Endothelial cell of umbilical vein (primary cell): Measurements from ENCODE around the gene VPS9D1. TPM values are rescaled to one million over a fixed set of nuclear protein-coding genes. Genes with fewer than 3 reads are reported as not detected.

Source experiments
- BruUV-seq: library from RNA; stranded (reverse); fragments of 400-500 nt; replicated peaks from 2 replicates; lab custom pipeline; 2021; lab: Mats Ljungman, UMichigan
- CTCF ChIA-PET: fragments of 300-600, 350-600 bp; sonication (Branson Sonifier 250); formaldehyde crosslinking; loops from one replicate; lab custom pipeline; 2021; ENCODE audit warnings: antibody characterized with exemption, inconsistent platforms; lab: Charles Lee
- POLR2A ChIA-PET: fragments of 300-600, 350-600 bp; sonication (Branson Sonifier 250); formaldehyde crosslinking; loops from one replicate; lab custom pipeline; 2021; ENCODE audit warnings: antibody characterized with exemption, inconsistent platforms; lab: Charles Lee
- DNase-seq: peaks from one replicate; pipeline ENCODE4 v3.0.0-alpha.2; 2011; ENCODE audit warnings: low read depth, low spot score
- FAIRE-seq: peaks from 2 replicates; lab custom pipeline; 2011; peaks lifted over from hg19 to GRCh38; lab: Jason Lieb, UNC
- H2AFZ ChIP-seq: 2 replicates; pipeline ENCODE4 v1.6.0; 2012; ENCODE audit warnings: low read depth, low read length, control low read depth, inconsistent platforms
- H3K27ac ChIP-seq: 2 replicates; pipeline ENCODE4 v1.5.1; 2011; ENCODE audit warnings: low read depth, mild to moderate bottlenecking, control low read depth, low read length, moderate library complexity; ENCODE audit not compliant: insufficient read depth
- H3K27me3 ChIP-seq, 2 experiments: 2 replicates each; pipeline versions ENCODE4 v1.6.0 to v1.6.1; 2011; ENCODE audit warnings: low read length in 2 of 2, mixed read lengths in 1 of 2; ENCODE audit not compliant: control insufficient read depth in 2 of 2, insufficient read depth in 2 of 2
- H3K36me3 ChIP-seq, 2 experiments: 2 replicates in 1 of 2; 3 replicates in 1 of 2; pipeline ENCODE4 v1.5.1; 2011; ENCODE audit warnings: low read length in 2 of 2, mild to moderate bottlenecking in 1 of 2, moderate library complexity in 1 of 2; ENCODE audit not compliant: control insufficient read depth in 2 of 2, insufficient read depth in 2 of 2; ENCODE audit errors: extremely low read depth in 1 of 2
- H3K4me1 ChIP-seq: 3 replicates; pipeline ENCODE4 v1.5.1; 2011; ENCODE audit warnings: mild to moderate bottlenecking, low read length; ENCODE audit not compliant: control insufficient read depth, insufficient read depth; ENCODE audit errors: extremely low read depth
- H3K4me2 ChIP-seq: 2 replicates; pipeline ENCODE4 v1.6.1; 2011; ENCODE audit warnings: low read length, control low read depth, mixed read lengths; ENCODE audit not compliant: insufficient read depth
- H3K4me3 ChIP-seq, 3 experiments: fragments of 200-600 bp in 1 of 3; sonication (generic), shearing (Covaris generic) in 1 of 3; replicated peaks in 1 of 3; 2 replicates each; pipeline ENCODE4 v1.5.1; 2011 to 2016; ENCODE audit warnings: control low read depth in 3 of 3, low read length in 3 of 3, mild to moderate bottlenecking in 2 of 3, inconsistent platforms in 1 of 3, low read depth in 1 of 3, moderate library complexity in 1 of 3; ENCODE audit not compliant: insufficient read depth in 1 of 3
- H3K79me2 ChIP-seq: 2 replicates; pipeline ENCODE4 v1.6.0; 2012; ENCODE audit warnings: low read length, inconsistent platforms; ENCODE audit not compliant: control insufficient read depth, insufficient read depth
- H3K9ac ChIP-seq: replicated peaks from 2 replicates; pipeline ENCODE3; 2011; ENCODE audit warnings: low read length, control low read depth; ENCODE audit not compliant: insufficient read depth; ENCODE audit errors: extremely low read depth
- H3K9me1 ChIP-seq: replicated peaks from 3 replicates; pipeline ENCODE4 v1.6.0; 2011; ENCODE audit warnings: mild to moderate bottlenecking, low read length; ENCODE audit not compliant: control insufficient read depth, insufficient read depth; ENCODE audit errors: extremely low read depth
- H3K9me3 ChIP-seq: replicated peaks from 2 replicates; pipeline ENCODE4 v1.5.1; 2012; ENCODE audit warnings: low read length, inconsistent platforms; ENCODE audit not compliant: control insufficient read depth, insufficient read depth
- H4K20me1 ChIP-seq: replicated peaks from 2 replicates; pipeline ENCODE3; 2011; ENCODE audit warnings: mild to moderate bottlenecking, low read length; ENCODE audit not compliant: control insufficient read depth, insufficient read depth; ENCODE audit errors: extremely low read depth
- CTCF ChIP-seq, 2 donors: IDR thresholded peaks; 1 replicate in 1 of 2; 2 replicates in 1 of 2; pipeline ENCODE4 v1.5.1; 2011; ENCODE audit warnings: low read length in 2 of 2, mild to moderate bottlenecking in 2 of 2, moderate library complexity in 2 of 2, control low read depth in 1 of 2, inconsistent platforms in 1 of 2, low read depth in 1 of 2; ENCODE audit not compliant: insufficient read depth in 1 of 2; ENCODE audit errors: extremely low read depth in 1 of 2
- FOS ChIP-seq: IDR thresholded peaks from 2 replicates; pipeline ENCODE4 v1.6.1; 2011; ENCODE audit warnings: mild to moderate bottlenecking, low read length, moderate library complexity, borderline replicate concordance; ENCODE audit not compliant: insufficient read depth
- GATA2 ChIP-seq: IDR thresholded peaks from 2 replicates; pipeline ENCODE4 v1.7.0; 2011; ENCODE audit warnings: low read depth, mild to moderate bottlenecking, moderate library complexity, mixed read lengths, low read length; ENCODE audit not compliant: insufficient read length, insufficient read depth
- JUN ChIP-seq: IDR thresholded peaks from 2 replicates; pipeline ENCODE4 v1.6.1; 2011; ENCODE audit warnings: borderline replicate concordance, low read depth; ENCODE audit not compliant: insufficient read length, insufficient read depth
- MAX ChIP-seq: IDR thresholded peaks from 2 replicates; pipeline ENCODE4 v1.6.1; 2011; ENCODE audit not compliant: insufficient read depth, insufficient read length
- MYC ChIP-seq: IDR thresholded peaks from one replicate; pipeline ENCODE4 v1.6.1; 2011; ENCODE audit warnings: mild to moderate bottlenecking, low read depth, low read length
- POLR2A ChIP-seq: IDR thresholded peaks from 2 replicates; pipeline ENCODE4 v1.6.1; 2012; ENCODE audit warnings: low read depth, mild to moderate bottlenecking, control low read depth, low read length
- POLR2AphosphoS5 ChIP-seq: IDR thresholded peaks from 2 replicates; pipeline ENCODE4 v1.6.1; 2012; ENCODE audit warnings: low read depth, mild to moderate bottlenecking, control low read depth, low read length, moderate library complexity; ENCODE audit not compliant: insufficient read depth
- dilution Hi-C: fragments of 300-500 bp; cut with MboI; formaldehyde crosslinking; loops from one replicate; pipeline ENCODE4 v1.15.0; 2019; ENCODE audit warnings: low sequenced_read_pairs; ENCODE audit not compliant: extremely low pct_ligation_motif_present
- intact Hi-C: fragments of 100-400 bp; cut with micrococcal nuclease; formaldehyde crosslinking; loops from one replicate; pipeline ENCODE4 v1.10.0; 2022
- polyA plus RNA-seq, 4 experiments: library from polyadenylated mRNA; depleted of rRNA in 3 of 4; stranded (reverse) in 3 of 4; unstranded in 1 of 4; fragments of >200 nt; gene quantifications; 2 replicates each; pipeline versions ENCODE4 v1.2.1 to v1.2.3, GENCODE V29; 2011 to 2012; ENCODE audit warnings: missing spikeins in 1 of 4
- total RNA-seq: library from RNA; stranded (reverse); gene quantifications from 2 replicates; pipeline ENCODE4 v1.2.3, GENCODE V29; 2021

The VPS9D1 gene
- total and polyA plus RNA-seq, 2 donors (not counting 3 experiments of a cell fraction or from before 2014, with no cell fraction given), result 15.5 to 17.3 TPM

GRCh38 chr16:89693931-89694783 is 26.5 kb downstream of the VPS9D1 start:
- BruUV-seq, result no TSS peak

More at GRCh38 chr16:89693931-89694783, 26.5 kb downstream of the VPS9D1 start:
- Histone ChIP-seq H3K4me2 (no peak overlapping the region), H3K9me3 (no peaks in the 10 kb centered on the region), H3K79me2 (no peaks in the 10 kb centered on the region), H2AFZ (no peak overlapping the region), H3K36me3 (peaks cover under 1 to 38% of the 10 kb centered on the region in 2 experiments), H3K4me3 (no peak overlapping the region), H4K20me1 (no peaks in the 10 kb centered on the region), H3K27ac (no peak overlapping the region), H3K9me1 (no peaks in the 10 kb centered on the region), H3K9ac (no peak overlapping the region), H3K27me3 (no peaks in the 10 kb centered on the region), H3K4me1 (no peaks in the 10 kb centered on the region)
- intact Hi-C loops (no loop called here), dilution Hi-C loops (no loop called here)
- DNase-seq, result no peak
- ChIA-PET POLR2A (no interaction called here), CTCF (no interaction called here)
- TF ChIP-seq FOS (no peak), MAX (no peak), MYC (no peak), GATA2 (no peak), POLR2A (no peak), JUN (no peak), POLR2AphosphoS5 (no peak), CTCF (IDR thresholded peaks at IDR 0.05; ENCODE audit: extremely low read depth in 1 of 2, insufficient read depth in 1 of 2, low read depth in 1 of 2, low read length in 2 of 2) (no peak)
- FAIRE-seq, result no peak
